Measurements from ENCODE around the gene NPS.

Gene NPS, protein sequence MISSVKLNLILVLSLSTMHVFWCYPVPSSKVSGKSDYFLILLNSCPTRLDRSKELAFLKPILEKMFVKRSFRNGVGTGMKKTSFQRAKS

DNA sequence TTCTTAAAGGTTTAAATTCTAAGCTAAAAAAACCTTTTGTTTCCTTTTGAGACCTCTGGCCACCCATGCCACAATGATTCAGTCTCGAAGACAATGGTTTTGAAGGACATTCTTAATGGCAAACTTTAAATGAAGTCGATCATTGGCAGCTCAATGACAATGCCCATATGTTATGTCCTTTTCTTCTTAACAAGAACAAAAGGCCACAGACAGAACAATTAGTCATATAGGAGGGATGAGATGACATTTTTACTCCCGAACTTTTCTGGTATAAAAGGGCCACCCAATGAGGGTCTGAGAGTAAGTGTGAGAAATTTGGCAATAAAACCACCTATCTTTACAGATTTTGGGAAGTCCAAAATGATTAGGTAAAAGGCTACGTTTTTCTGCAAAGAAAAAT is at the start of gene NPS:
Gene NPS, plus strand, starts transcription at position 301 of the 400 bp plus-strand sequence. Its CDS starts 60 bp downstream, at position 361.
- no peak for DNase-seq

DNA sequence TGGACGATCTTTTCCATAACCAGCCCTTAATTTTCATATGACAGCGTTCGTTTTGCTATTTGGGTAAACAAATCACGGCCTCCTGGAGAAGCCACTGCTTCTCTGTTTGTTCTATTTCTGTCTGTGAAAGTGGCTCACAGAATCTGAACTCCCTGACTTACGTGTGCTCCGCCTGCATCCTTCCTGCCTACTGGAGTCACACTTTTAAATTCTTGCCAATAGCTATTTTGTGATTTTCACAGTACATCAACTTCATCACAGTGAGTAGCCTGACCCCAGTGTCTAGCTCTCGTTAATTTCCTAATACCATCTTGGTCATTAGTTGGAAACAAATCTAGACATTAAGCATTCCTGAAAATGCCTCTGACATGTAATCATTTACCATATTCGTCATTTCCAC is 49.0 kb upstream of the NPS start:
- no peak for DNase-seq

DNA sequence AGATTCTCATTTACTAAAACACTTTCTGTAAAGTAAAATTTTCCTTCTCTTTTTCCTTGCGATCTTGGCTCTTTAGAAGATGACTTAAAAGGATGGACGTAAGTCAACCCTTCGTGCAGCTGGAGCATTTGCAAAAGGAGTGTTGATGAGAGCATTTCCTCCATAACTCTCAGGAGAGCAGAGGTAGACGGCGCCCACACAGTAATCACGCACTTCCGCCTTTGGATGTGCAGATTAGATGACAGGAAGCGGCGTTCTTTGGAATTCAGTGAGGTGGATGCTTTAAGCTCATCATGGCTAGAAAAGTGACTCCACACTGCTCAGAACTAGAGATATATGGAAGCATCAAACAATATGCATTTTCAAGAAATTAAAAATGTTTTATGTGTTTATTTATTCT is 43.0 kb upstream of the NPS start:
- no peak for DNase-seq

- no peak for DNase-seq
Observed at GRCh38 chr10:127522298-127522697, 26.8 kb upstream of the NPS start.

- no peak for DNase-seq
Observed at GRCh38 chr10:127523476-127523875, 25.6 kb upstream of the NPS start.

DNA sequence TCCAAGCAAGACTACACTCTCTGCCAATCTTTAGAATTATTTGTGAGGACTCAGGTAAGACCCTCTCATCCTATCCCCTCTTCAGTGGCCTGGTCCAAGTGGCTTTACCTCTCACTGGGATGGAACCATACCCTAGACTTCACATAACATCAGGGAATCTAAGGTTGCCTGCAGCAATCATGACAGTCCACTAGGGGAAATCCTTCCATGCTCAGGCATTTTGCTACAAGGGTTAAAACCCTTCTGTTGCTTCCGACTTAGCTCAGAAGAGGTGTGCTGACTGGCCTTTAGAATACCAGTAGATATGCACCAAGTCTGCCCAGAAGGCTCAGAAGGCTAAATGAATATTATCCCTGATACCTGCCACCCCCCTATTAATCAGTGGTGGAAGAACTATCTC is 24.9 kb upstream of the NPS start:
- no peak for DNase-seq

DNA sequence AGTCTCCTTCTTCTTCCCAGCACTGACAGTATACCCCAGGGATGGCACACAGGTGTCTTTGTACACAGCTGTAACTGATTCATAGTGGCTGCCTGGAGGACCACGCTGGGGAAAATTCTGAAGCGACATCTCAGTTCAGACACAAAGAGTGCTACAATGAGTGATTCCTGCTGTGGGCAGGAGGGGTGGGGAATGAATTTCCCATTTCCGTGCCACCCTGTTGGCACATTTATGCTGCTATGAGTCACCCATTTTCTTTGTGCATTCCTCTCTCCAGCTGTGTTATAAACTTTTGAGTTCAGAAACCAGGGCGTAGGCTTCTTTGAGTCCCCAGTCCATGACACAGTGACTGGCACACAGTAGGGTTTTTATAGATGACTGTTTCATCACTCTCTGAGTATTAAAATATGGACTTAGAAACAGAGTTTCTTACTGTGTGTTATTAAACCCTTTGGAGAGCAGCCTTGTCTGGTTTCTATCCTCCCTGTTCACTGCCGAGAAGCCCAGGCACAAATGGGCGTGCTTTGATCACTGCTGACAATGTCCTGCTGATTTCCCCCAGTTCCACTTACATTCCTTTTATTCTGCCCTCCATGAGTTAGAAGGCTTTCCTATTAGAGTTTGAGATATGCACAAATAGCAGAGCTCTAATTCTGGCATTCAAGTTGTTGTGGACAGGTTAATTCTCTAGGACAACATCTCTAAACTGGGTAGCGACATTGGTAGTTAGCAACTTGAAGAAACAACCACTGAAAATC is 24.0 kb upstream of the NPS start:
- no peak for DNase-seq

GRCh38 chr10:127525686-127526085 is 23.4 kb upstream of the NPS start:
- DNase-seq: no peak

DNA sequence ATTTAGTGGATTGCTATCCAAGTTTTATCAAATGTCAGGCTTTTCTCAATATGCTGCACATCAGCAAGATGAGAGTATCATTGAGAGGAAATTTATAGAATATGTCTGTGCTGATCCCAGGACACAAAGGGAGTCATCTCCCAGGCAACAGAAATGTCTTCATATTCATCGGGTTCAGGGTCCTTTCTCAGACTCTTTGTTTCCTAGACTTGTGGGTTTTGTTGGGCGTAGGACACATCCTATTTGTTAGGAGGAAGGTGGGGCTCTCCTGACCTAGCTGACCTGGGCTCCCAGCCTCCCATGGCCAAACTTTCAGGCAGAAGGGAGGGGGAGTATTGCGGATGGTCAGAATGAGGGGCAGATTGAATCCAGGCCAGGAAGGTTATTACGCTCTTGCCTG is 22.9 kb upstream of the NPS start:
- DNase-seq: no peak

- DNase-seq: no peak
Observed at GRCh38 chr10:127527320-127527719, 21.8 kb upstream of the NPS start.

DNA sequence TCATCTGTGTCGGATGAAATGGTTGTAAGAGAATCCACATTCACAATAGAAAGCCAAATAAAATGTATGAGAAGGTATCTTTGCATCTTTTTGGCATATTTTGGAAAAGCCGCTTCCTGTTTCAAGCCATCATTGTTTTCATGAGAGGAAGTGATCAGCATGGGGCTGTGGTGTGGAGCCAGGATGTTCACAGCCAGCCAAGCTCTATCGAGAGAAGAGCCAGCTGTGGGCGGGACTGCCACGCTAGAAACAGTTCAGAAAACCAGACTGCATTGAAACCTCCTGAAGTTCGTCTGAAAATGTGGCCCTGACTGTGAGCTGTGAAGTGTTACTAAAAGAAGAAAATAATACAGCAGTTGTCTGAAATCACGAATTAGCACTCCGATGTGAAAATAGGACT is 21.2 kb upstream of the NPS start:
- DNase-seq: no peak

DNA sequence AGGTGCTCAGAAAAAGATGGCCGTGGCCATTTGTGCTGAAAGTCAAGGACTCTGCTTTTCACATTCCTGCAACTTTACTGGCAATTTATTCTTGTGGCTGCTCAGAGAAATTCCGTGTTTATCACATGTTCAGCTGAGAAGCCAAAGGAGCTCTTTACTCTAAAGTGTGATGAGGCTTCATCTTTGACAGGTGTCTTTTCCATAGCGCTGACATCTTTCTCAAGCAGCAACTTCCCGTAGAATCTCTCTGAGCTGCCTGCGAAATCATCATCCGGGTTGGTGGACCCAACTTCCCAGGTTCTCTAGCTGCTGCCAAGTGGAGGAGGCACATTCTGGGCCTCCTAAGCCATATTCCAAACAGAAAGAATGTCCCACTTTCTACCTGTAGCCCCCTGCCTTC is 16.9 kb upstream of the NPS start:
- DNase-seq: no peak

GRCh38 chr10:127532659-127533058 is 16.4 kb upstream of the NPS start:
- no peak for DNase-seq

DNA sequence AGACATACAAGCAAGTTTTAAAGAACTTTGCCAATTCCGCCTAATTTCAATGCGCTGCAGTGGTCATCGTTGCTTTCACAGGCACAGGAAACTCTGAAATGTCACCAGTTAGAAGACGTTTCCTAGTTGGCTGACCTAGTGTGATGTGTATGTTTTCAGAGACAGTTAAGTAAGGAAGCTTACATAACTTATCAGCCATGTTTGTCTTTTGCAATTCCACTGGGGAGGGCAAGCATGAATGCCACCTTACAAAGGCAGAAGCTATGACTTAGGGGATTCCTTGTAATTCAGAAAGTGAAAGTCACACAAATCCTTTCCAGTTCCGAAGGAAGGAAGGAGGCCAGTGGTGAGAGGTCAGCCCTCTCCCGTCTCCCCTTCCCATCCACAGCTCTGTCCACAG is 15.0 kb upstream of the NPS start:
- DNase-seq: no peak

GRCh38 chr10:127534496-127534895 is 14.6 kb upstream of the NPS start:
- no peak for DNase-seq

GRCh38 chr10:127535802-127536515 is 13.2 kb upstream of the NPS start:
- no peak for DNase-seq

GRCh38 chr10:127536972-127537760 is 11.9 kb upstream of the NPS start:
- DNase-seq: no peak

DNA sequence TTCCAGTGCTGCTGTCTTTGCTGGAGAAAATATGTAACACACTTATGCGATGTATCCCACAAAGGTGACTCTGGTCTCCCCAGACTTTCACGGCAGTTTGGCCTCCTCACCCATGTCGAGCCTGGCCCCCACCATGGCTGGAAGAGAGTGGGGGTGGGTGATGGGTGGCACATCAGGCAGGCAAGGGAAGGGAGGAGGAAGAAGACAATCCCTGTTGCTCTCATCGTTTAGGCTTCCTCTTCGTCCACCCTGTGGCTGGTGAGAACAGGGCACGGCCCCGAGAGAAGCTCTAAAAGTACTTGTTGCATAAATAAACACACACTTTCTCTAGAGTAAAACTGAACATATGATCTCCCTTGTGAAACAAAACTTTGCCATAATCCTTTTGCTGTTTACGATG is 11.2 kb upstream of the NPS start:
- DNase-seq: no peak

DNA sequence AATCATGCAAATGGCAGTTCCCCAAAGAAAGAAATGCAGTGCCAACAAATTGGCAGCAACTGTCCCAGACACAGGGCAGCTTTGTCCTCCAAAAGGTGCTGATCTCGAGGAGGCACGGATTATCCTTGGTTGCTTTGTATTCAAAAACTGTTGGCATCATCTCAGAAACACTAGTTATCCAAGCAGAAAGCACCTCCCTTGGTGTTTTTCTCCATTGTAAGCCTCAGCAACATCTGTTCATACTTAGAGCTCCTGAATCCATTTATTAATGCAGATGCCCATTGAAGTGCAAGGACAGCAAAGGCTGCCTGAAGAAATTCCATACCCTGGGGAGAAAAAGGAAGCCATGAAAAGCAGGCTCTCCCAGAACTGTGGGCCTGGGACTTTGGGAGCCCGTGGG is 1.1 kb upstream of the NPS start:
- DNase-seq: no peak

GRCh38 chr10:127550861-127551260 is 1.8 kb downstream of the NPS start:
- no peak for DNase-seq

- no peak for DNase-seq
Observed at GRCh38 chr10:127552446-127552845, 3.3 kb downstream of the NPS start.

- DNase-seq: no peak
Observed at GRCh38 chr10:127553417-127553816, 4.3 kb downstream of the NPS start.

DNA sequence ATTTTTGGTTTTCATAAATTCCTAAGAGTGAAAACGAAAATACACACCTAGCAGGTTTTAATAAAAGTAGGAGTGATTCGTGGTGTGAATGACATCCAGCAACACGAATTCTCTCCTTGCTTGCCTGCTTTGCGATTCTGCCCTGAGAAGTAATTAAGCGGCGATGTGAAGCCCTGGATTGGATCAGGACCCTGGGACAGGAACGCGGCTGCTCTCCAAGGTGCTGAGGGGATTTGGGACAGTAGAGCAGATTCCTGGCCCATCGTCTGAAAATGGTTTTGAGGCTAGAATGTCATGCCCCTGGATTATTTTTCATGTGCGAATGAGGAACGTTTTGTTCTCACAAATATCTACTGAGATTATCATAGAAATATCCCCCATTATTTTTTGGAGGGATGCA is 7.8 kb downstream of the NPS start:
- DNase-seq: no peak

DNA sequence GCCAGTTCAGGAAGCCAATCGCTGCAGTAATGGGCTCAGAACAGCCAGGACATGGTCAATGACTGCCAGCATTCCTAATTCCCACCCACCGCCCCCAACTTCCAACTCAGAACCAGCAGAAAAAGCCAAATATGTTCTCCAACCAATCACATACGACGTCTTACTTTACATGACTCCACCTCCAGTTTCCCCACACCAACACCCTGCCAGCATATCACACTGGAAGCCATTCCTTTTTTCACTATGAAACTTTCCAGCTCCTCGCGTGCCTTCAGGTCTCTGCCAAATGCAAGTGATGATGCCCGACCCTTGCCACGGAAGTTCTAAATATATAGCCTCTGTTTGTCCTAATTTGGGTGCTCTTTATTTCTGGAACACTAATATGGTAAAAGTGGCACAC is 12.5 kb downstream of the NPS start:
- DNase-seq: no peak
